ENCODE results near the gene WDR88.
"Not testable (repeated sequence)": the region's sequence is repeated elsewhere in the genome, so short reads cannot be mapped to it uniquely, and the experiment has no call there.

Gene WDR88

GRCh38 chr19:33167438-33167837 lies 35.5 kb downstream of the WDR88 start:
- Histone ChIP-seq H3K9ac (ENCODE audit: low read depth, low read length) (no peak overlapping the region), H3K9me3 (ENCODE audit: control insufficient read depth, insufficient read depth, low read length) (no peaks in the 10 kb centered on the region; the same call in 1 of the 2 replicates), H3K4me1 (ENCODE audit: insufficient read depth, low read length) (no peaks in the 10 kb centered on the region), H3K36me3 (ENCODE audit: insufficient read depth, low read length) (no peaks in the 10 kb centered on the region)

- Histone ChIP-seq H3K9me3 (ENCODE audit: control insufficient read depth, insufficient read depth, low read length) (no peaks in the 10 kb centered on the region; the same call in 1 of the 2 replicates), H3K9ac (ENCODE audit: low read depth, low read length) (no peak overlapping the region), H3K36me3 (ENCODE audit: insufficient read depth, low read length) (no peaks in the 10 kb centered on the region), H3K4me1 (ENCODE audit: insufficient read depth, low read length) (no peaks in the 10 kb centered on the region)
Measured at GRCh38 chr19:33168528-33168927, 36.6 kb downstream of the WDR88 start.

- Histone ChIP-seq H3K9ac (ENCODE audit: low read depth, low read length) (no peak overlapping the region), H3K4me1 (ENCODE audit: insufficient read depth, low read length) (peaks cover 6% of the 10 kb centered on the region; the same call in 1 of the 2 replicates), H3K9me3 (ENCODE audit: control insufficient read depth, insufficient read depth, low read length) (no peaks in the 10 kb centered on the region; the same call in 1 of the 2 replicates), H3K36me3 (ENCODE audit: insufficient read depth, low read length) (no peaks in the 10 kb centered on the region)
Measured at GRCh38 chr19:33171222-33171795, 39.4 kb downstream of the WDR88 start.

GRCh38 chr19:33171916-33172359 lies 40.0 kb downstream of the WDR88 start:
- Histone ChIP-seq H3K36me3 (ENCODE audit: insufficient read depth, low read length) (no peaks in the 10 kb centered on the region), H3K9ac (ENCODE audit: low read depth, low read length) (no peak overlapping the region), H3K9me3 (ENCODE audit: control insufficient read depth, insufficient read depth, low read length) (no peaks in the 10 kb centered on the region; the same call in 1 of the 2 replicates), H3K4me1 (ENCODE audit: insufficient read depth, low read length) (peaks cover 6% of the 10 kb centered on the region; the same call in 1 of the 2 replicates)

GRCh38 chr19:33174186-33174585 lies 42.3 kb downstream of the WDR88 start:
- Histone ChIP-seq H3K9ac (ENCODE audit: low read depth, low read length) (no peak overlapping the region), H3K9me3 (ENCODE audit: control insufficient read depth, insufficient read depth, low read length) (no peaks in the 10 kb centered on the region; the same call in 1 of the 2 replicates), H3K36me3 (ENCODE audit: insufficient read depth, low read length) (no peaks in the 10 kb centered on the region), H3K4me1 (ENCODE audit: insufficient read depth, low read length) (peaks cover 6% of the 10 kb centered on the region; the same call in 1 of the 2 replicates)

- Histone ChIP-seq H3K4me1 (ENCODE audit: insufficient read depth, low read length) (peaks cover 6% of the 10 kb centered on the region; the same call in 1 of the 2 replicates), H3K9ac (ENCODE audit: low read depth, low read length) (peak overlapping the region; percentile 92; the same call in 1 of the 2 replicates), H3K36me3 (ENCODE audit: insufficient read depth, low read length) (no peaks in the 10 kb centered on the region), H3K9me3 (ENCODE audit: control insufficient read depth, insufficient read depth, low read length) (no peaks in the 10 kb centered on the region)
Measured at GRCh38 chr19:33175156-33175782, 43.4 kb downstream of the WDR88 start.

GRCh38 chr19:33175886-33176669 lies 44.2 kb downstream of the WDR88 start:
- H3K9me3 ChIP-seq (ENCODE audit: control insufficient read depth, insufficient read depth, low read length), result no peaks in the 10 kb centered on the region
- H3K36me3 ChIP-seq (ENCODE audit: insufficient read depth, low read length), result no peaks in the 10 kb centered on the region
- H3K4me1 ChIP-seq (ENCODE audit: insufficient read depth, low read length), result peaks cover 6% of the 10 kb centered on the region; the same call in 1 of the 2 replicates
- peak overlapping the region; percentile 92 for H3K9ac ChIP-seq (ENCODE audit: low read depth, low read length)

- H3K9ac ChIP-seq (ENCODE audit: low read depth, low read length), result peak overlapping the region; percentile 92
- no peaks in the 10 kb centered on the region for H3K36me3 ChIP-seq (ENCODE audit: insufficient read depth, low read length)
- peaks cover 6% of the 10 kb centered on the region; the same call in 1 of the 2 replicates for H3K4me1 ChIP-seq (ENCODE audit: insufficient read depth, low read length)
- H3K9me3 ChIP-seq (ENCODE audit: control insufficient read depth, insufficient read depth, low read length), result no peaks in the 10 kb centered on the region
Measured at GRCh38 chr19:33176670-33177416, 44.9 kb downstream of the WDR88 start.

GRCh38 chr19:33177417-33177979 lies 45.6 kb downstream of the WDR88 start:
- peak overlapping the region; percentile 92 for H3K9ac ChIP-seq (ENCODE audit: low read depth, low read length)

GRCh38 chr19:33186431-33187182 lies 54.7 kb downstream of the WDR88 start:
- H3K9me3 ChIP-seq (ENCODE audit: control insufficient read depth, insufficient read depth, low read length), result no peaks in the 10 kb centered on the region
- peaks cover 4% of the 10 kb centered on the region; the same call in 1 of the 2 replicates for H3K4me1 ChIP-seq (ENCODE audit: insufficient read depth, low read length)
- no peak overlapping the region for H3K9ac ChIP-seq (ENCODE audit: low read depth, low read length)
- H3K36me3 ChIP-seq (ENCODE audit: insufficient read depth, low read length), result no peaks in the 10 kb centered on the region

More at GRCh38 chr19:33177417-33177979, 45.6 kb downstream of the WDR88 start:
- no peaks in the 10 kb centered on the region for H3K36me3 ChIP-seq (ENCODE audit: insufficient read depth, low read length)
- peaks cover 6% of the 10 kb centered on the region; the same call in 1 of the 2 replicates for H3K4me1 ChIP-seq (ENCODE audit: insufficient read depth, low read length)
- H3K9me3 ChIP-seq (ENCODE audit: control insufficient read depth, insufficient read depth, low read length), result no peaks in the 10 kb centered on the region

- Histone ChIP-seq H3K9ac (ENCODE audit: low read depth, low read length) (no peak overlapping the region), H3K4me1 (ENCODE audit: insufficient read depth, low read length) (peaks cover 4% of the 10 kb centered on the region; the same call in 1 of the 2 replicates), H3K36me3 (ENCODE audit: insufficient read depth, low read length) (no peaks in the 10 kb centered on the region), H3K9me3 (ENCODE audit: control insufficient read depth, insufficient read depth, low read length) (no peaks in the 10 kb centered on the region)
Measured at GRCh38 chr19:33187183-33187540, 55.2 kb downstream of the WDR88 start.

- no peaks in the 10 kb centered on the region for H3K36me3 ChIP-seq (ENCODE audit: insufficient read depth, low read length)
- H3K4me1 ChIP-seq (ENCODE audit: insufficient read depth, low read length), result peaks cover 4% of the 10 kb centered on the region; the same call in 1 of the 2 replicates
- no peak overlapping the region for H3K9ac ChIP-seq (ENCODE audit: low read depth, low read length)
- no peaks in the 10 kb centered on the region for H3K9me3 ChIP-seq (ENCODE audit: control insufficient read depth, insufficient read depth, low read length)
Measured at GRCh38 chr19:33189453-33189852, 57.5 kb downstream of the WDR88 start.

- H3K9ac ChIP-seq (ENCODE audit: low read depth, low read length); H3K4me1 ChIP-seq (ENCODE audit: insufficient read depth, low read length); H3K9me3 ChIP-seq (ENCODE audit: control insufficient read depth, insufficient read depth, low read length); H3K36me3 ChIP-seq (ENCODE audit: insufficient read depth, low read length): not testable (repeated sequence)
Measured at GRCh38 chr19:33191092-33191491, 59.2 kb downstream of the WDR88 start.
